ENCODE results near the gene LRRC59. TPM values are rescaled to one million over a fixed set of nuclear protein-coding genes. Genes with fewer than 3 reads are reported as not detected.

The LRRC59 gene
- total RNA-seq, 1 experiment from 2014 or later: 177 TPM

DNA sequence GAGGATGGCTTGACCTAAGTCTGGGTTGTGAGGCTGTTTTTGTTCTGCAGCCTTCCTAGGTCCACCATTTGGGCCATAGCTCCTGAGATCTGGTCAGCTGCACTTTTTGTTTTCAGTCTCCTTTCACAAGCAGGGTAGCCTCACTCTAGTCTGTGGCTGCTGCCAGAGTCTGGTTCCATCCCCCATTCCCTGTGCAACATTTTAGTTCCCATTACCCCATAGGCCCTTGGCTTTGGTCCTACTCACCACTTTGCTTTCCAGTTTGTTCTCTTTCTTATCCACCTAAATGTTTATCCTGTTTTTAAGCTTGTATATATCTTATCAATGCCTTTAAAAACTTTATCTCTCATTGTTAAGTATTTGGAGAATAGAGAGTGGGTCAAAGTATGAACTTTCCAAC is 57.9 kb downstream of the LRRC59 start:
- TF ChIP-seq, protein P1, sequence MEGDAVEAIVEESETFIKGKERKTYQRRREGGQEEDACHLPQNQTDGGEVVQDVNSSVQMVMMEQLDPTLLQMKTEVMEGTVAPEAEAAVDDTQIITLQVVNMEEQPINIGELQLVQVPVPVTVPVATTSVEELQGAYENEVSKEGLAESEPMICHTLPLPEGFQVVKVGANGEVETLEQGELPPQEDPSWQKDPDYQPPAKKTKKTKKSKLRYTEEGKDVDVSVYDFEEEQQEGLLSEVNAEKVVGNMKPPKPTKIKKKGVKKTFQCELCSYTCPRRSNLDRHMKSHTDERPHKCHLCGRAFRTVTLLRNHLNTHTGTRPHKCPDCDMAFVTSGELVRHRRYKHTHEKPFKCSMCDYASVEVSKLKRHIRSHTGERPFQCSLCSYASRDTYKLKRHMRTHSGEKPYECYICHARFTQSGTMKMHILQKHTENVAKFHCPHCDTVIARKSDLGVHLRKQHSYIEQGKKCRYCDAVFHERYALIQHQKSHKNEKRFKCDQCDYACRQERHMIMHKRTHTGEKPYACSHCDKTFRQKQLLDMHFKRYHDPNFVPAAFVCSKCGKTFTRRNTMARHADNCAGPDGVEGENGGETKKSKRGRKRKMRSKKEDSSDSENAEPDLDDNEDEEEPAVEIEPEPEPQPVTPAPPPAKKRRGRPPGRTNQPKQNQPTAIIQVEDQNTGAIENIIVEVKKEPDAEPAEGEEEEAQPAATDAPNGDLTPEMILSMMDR (conservative IDR thresholded peaks at IDR 0.05; ENCODE audit: low read depth, low read length): no peak
- no peak for TF ChIP-seq EZH2 (IDR thresholded peaks at IDR 0.05; ENCODE audit: borderline replicate concordance, low read depth, low read length, poor library complexity, severe bottlenecking)
- CTCF ChIA-PET: no interaction called here
- Histone ChIP-seq H3K4me1 (ENCODE audit: insufficient read depth, low read length, poor library complexity, severe bottlenecking) (no peaks in the 10 kb centered on the region), H3K36me3 (ENCODE audit: insufficient read depth, low read length, poor library complexity, severe bottlenecking) (no peaks in the 10 kb centered on the region), H3K27me3 (replicated peaks; ENCODE audit: insufficient read depth, low read depth, low read length, poor library complexity) (no peaks in the 10 kb centered on the region), H3K4me3 (ENCODE audit: low read depth, low read length, poor library complexity, severe bottlenecking) (no peak overlapping the region), H3K9me3 (ENCODE audit: low read depth, low read length, poor library complexity, severe bottlenecking) (no peaks in the 10 kb centered on the region), H3K27ac (ENCODE audit: low read depth, low read length, poor library complexity, severe bottlenecking) (no peak overlapping the region)
- no peak for DNase-seq (ENCODE audit: low spot score)
- POLR2A ChIA-PET (ENCODE audit: low non-redundant PET): no interaction called here
- no TSS peak for BruUV-seq (replicated peaks)
- intact Hi-C loops (cut with micrococcal nuclease; ENCODE audit: unreplicated experiment): no loop called here

DNA sequence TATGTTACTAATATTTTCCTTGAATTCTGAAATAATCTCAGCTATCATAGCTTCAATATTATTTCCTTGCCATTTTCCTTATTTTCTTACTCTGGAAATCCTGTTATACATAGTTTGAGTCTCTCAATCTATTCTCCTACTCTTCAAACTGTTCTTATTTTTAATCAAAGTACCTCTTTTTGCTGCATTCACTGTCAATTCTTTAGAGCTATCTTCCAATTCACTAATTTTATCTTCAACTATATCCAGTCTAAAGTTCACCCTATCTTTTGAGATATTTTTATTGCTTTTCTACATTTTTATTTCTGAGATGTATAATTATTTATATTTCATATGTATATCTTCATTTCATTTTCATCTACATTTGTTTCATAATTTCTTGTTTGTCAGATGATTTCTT is 58.7 kb downstream of the LRRC59 start:
- ChIA-PET POLR2A (ENCODE audit: low non-redundant PET) (no interaction called here), CTCF (no interaction called here)
- H3K36me3 ChIP-seq (ENCODE audit: insufficient read depth, low read length, poor library complexity, severe bottlenecking): no peaks in the 10 kb centered on the region
- no peak overlapping the region for H3K4me3 ChIP-seq (ENCODE audit: low read depth, low read length, poor library complexity, severe bottlenecking)
- intact Hi-C loops (cut with micrococcal nuclease; ENCODE audit: unreplicated experiment): no loop called here
- DNase-seq (ENCODE audit: low spot score): no peak
- no peaks in the 10 kb centered on the region for H3K9me3 ChIP-seq (ENCODE audit: low read depth, low read length, poor library complexity, severe bottlenecking)
- H3K27ac ChIP-seq (ENCODE audit: low read depth, low read length, poor library complexity, severe bottlenecking): no peak overlapping the region
- BruUV-seq (replicated peaks): no TSS peak
- TF ChIP-seq, protein P1 (conservative IDR thresholded peaks at IDR 0.05; ENCODE audit: low read depth, low read length): no peak
- TF ChIP-seq EZH2 (IDR thresholded peaks at IDR 0.05; ENCODE audit: borderline replicate concordance, low read depth, low read length, poor library complexity, severe bottlenecking): no peak
- peaks cover under 1% of the 10 kb centered on the region for H3K4me1 ChIP-seq (ENCODE audit: insufficient read depth, low read length, poor library complexity, severe bottlenecking)
- H3K27me3 ChIP-seq (replicated peaks; ENCODE audit: insufficient read depth, low read depth, low read length, poor library complexity): no peaks in the 10 kb centered on the region

DNA sequence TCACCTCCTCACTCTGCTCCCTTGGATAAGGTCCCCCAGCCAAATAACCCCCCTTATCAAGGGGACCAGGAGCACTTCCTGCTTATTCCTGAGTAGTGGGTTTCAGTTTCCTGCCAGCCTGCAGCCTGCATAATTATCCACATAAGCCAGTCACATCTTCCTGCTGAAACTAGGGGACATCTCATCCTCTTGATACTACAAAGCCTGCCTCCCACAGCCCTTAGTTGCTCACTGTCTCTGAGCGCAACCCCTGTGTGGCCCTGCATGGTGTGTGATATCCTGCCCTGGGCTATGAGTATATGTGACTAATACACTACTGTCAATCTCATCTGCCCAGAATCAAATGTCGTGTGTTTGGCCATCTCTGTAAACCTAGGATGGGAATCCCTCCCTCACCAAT is 59.4 kb downstream of the LRRC59 start:
- TF ChIP-seq, protein P1 (conservative IDR thresholded peaks at IDR 0.05; ENCODE audit: low read depth, low read length): no peak
- no peak for TF ChIP-seq EZH2 (IDR thresholded peaks at IDR 0.05; ENCODE audit: borderline replicate concordance, low read depth, low read length, poor library complexity, severe bottlenecking)
- H3K4me1 ChIP-seq (ENCODE audit: insufficient read depth, low read length, poor library complexity, severe bottlenecking): peaks cover 5% of the 10 kb centered on the region
- ChIA-PET CTCF (no interaction called here), POLR2A (ENCODE audit: low non-redundant PET) (no interaction called here)
- no peaks in the 10 kb centered on the region for H3K9me3 ChIP-seq (ENCODE audit: low read depth, low read length, poor library complexity, severe bottlenecking)
- DNase-seq (ENCODE audit: low spot score): no peak
- no TSS peak for BruUV-seq (replicated peaks)
- H3K36me3 ChIP-seq (ENCODE audit: insufficient read depth, low read length, poor library complexity, severe bottlenecking): no peaks in the 10 kb centered on the region
- H3K27me3 ChIP-seq (replicated peaks; ENCODE audit: insufficient read depth, low read depth, low read length, poor library complexity): no peaks in the 10 kb centered on the region
- H3K27ac ChIP-seq (ENCODE audit: low read depth, low read length, poor library complexity, severe bottlenecking): no peak overlapping the region
- intact Hi-C loops (cut with micrococcal nuclease; ENCODE audit: unreplicated experiment): no loop called here
- H3K4me3 ChIP-seq (ENCODE audit: low read depth, low read length, poor library complexity, severe bottlenecking): no peak overlapping the region

Data from A673 (cell line).